ENCODE measurements around the gene CDH19.

CDH19 gene

GRCh38 chr18:66566616-66567015 is 37.3 kb downstream of the CDH19 start:
- TF ChIP-seq MAX (IDR thresholded peaks at IDR 0.05) (no peak), USF1 (IDR thresholded peaks at IDR 0.05) (no peak), FOXM1 (IDR thresholded peaks at IDR 0.05; ENCODE audit: borderline replicate concordance, low read depth) (no peak), TCF12 (IDR thresholded peaks at IDR 0.05; ENCODE audit: low read depth) (no peak), CEBPB (IDR thresholded peaks at IDR 0.05) (no peak), TAF1 (IDR thresholded peaks at IDR 0.05; ENCODE audit: low read depth) (no peak)

GRCh38 chr18:66564236-66564635 is 39.7 kb downstream of the CDH19 start:
- TF ChIP-seq TCF12 (IDR thresholded peaks at IDR 0.05; ENCODE audit: low read depth) (no peak), TEAD4 (IDR thresholded peaks at IDR 0.05) (no peak)

GRCh38 chr18:66562279-66562678 is 41.6 kb downstream of the CDH19 start:
- TF ChIP-seq TEAD4 (IDR thresholded peaks at IDR 0.05), result no peak
- TF ChIP-seq CEBPB (IDR thresholded peaks at IDR 0.05), result no peak
- no peak for TF ChIP-seq EGR1 (IDR thresholded peaks at IDR 0.05)
- TF ChIP-seq TAF1 (IDR thresholded peaks at IDR 0.05; ENCODE audit: low read depth), result no peak
- TF ChIP-seq CREB1 (IDR thresholded peaks at IDR 0.05; ENCODE audit: low read depth), result no peak
- TF ChIP-seq RAD21 (IDR thresholded peaks at IDR 0.05; ENCODE audit: low read depth), result no peak
- no peak for TF ChIP-seq MAX (IDR thresholded peaks at IDR 0.05)
- no peak for TF ChIP-seq FOXM1 (IDR thresholded peaks at IDR 0.05; ENCODE audit: borderline replicate concordance, low read depth)
- no peak for TF ChIP-seq ZBTB7A (IDR thresholded peaks at IDR 0.05; ENCODE audit: low read depth)
- TF ChIP-seq NFIC (IDR thresholded peaks at IDR 0.05), result no peak
- TF ChIP-seq TCF12 (IDR thresholded peaks at IDR 0.05; ENCODE audit: low read depth), result no peak
- no peak for TF ChIP-seq YY1 (IDR thresholded peaks at IDR 0.05; ENCODE audit: low read depth)
- TF ChIP-seq REST (IDR thresholded peaks at IDR 0.05; ENCODE audit: low read depth), result no peak
- TF ChIP-seq USF1 (IDR thresholded peaks at IDR 0.05), result no peak
- TF ChIP-seq EP300 (IDR thresholded peaks at IDR 0.05; ENCODE audit: borderline replicate concordance), result no peak

- TF ChIP-seq EP300 (IDR thresholded peaks at IDR 0.05; ENCODE audit: borderline replicate concordance) (no peak), RAD21 (IDR thresholded peaks at IDR 0.05; ENCODE audit: low read depth) (peak; percentile 40)
Measured at GRCh38 chr18:66560094-66560493, 43.8 kb downstream of the CDH19 start.

GRCh38 chr18:66558773-66559172 is 45.1 kb downstream of the CDH19 start:
- TF ChIP-seq REST (IDR thresholded peaks at IDR 0.05; ENCODE audit: low read depth), result no peak
- no peak for TF ChIP-seq CREB1 (IDR thresholded peaks at IDR 0.05; ENCODE audit: low read depth)
- TF ChIP-seq FOXM1 (IDR thresholded peaks at IDR 0.05; ENCODE audit: borderline replicate concordance, low read depth), result no peak
- TF ChIP-seq EP300 (IDR thresholded peaks at IDR 0.05; ENCODE audit: borderline replicate concordance), result no peak
- TF ChIP-seq RAD21 (IDR thresholded peaks at IDR 0.05; ENCODE audit: low read depth), result no peak
- no peak for TF ChIP-seq ZBTB7A (IDR thresholded peaks at IDR 0.05; ENCODE audit: low read depth)
- no peak for TF ChIP-seq NFIC (IDR thresholded peaks at IDR 0.05)
- no peak for TF ChIP-seq USF1 (IDR thresholded peaks at IDR 0.05)

- TF ChIP-seq YY1 (IDR thresholded peaks at IDR 0.05; ENCODE audit: low read depth), result no peak
- no peak for TF ChIP-seq RAD21 (IDR thresholded peaks at IDR 0.05; ENCODE audit: low read depth)
- TF ChIP-seq CREB1 (IDR thresholded peaks at IDR 0.05; ENCODE audit: low read depth), result no peak
- TF ChIP-seq TCF12 (IDR thresholded peaks at IDR 0.05; ENCODE audit: low read depth), result no peak
- no peak for TF ChIP-seq FOXM1 (IDR thresholded peaks at IDR 0.05; ENCODE audit: borderline replicate concordance, low read depth)
- no peak for TF ChIP-seq ZBTB7A (IDR thresholded peaks at IDR 0.05; ENCODE audit: low read depth)
- TF ChIP-seq TAF1 (IDR thresholded peaks at IDR 0.05; ENCODE audit: low read depth), result no peak
- no peak for TF ChIP-seq EP300 (IDR thresholded peaks at IDR 0.05; ENCODE audit: borderline replicate concordance)
- TF ChIP-seq TEAD4 (IDR thresholded peaks at IDR 0.05), result no peak
- TF ChIP-seq EGR1 (IDR thresholded peaks at IDR 0.05), result no peak
- no peak for TF ChIP-seq USF1 (IDR thresholded peaks at IDR 0.05)
- TF ChIP-seq REST (IDR thresholded peaks at IDR 0.05; ENCODE audit: low read depth), result no peak
- TF ChIP-seq NFIC (IDR thresholded peaks at IDR 0.05), result no peak
- no peak for TF ChIP-seq MAX (IDR thresholded peaks at IDR 0.05)
- TF ChIP-seq CEBPB (IDR thresholded peaks at IDR 0.05), result no peak
Measured at GRCh38 chr18:66557091-66557490, 46.8 kb downstream of the CDH19 start.
